ENCODE results near the gene RHBDD2.
"Not testable (repeated sequence)": the region's sequence is repeated elsewhere in the genome, so short reads cannot be mapped to it uniquely, and the experiment has no call there.

DNA sequence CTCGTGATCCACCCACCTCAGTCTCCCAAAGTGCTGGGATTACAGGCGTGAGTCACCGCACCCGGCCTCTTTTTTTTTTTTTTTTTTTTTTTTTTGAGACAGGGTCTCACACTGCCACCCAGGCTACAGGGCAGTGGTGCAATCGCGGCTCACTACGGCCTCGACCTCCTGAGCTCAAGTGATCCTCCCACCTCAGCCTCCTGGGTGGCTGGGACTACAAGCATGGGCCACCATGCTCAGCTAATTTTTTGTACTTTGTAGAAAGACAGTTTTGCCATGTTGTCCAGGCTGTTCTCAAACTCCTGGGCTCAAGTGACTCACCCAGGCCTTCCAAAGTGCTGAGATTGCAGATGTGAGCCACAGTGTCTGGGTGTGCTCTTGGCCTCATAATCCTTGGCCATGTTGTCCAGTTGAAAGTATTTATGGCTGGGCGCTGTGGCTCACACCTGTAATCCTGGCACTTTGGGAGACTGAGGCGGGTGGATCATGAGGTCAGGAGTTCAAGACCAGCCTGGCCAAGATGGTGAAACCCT, 24.0 kb upstream of the RHBDD2 start:
- not testable (repeated sequence) for TF ChIP-seq MIER1 (IDR thresholded peaks at IDR 0.05; ENCODE audit: low read depth); MLLT1 (IDR thresholded peaks at IDR 0.05); CHD1 (IDR thresholded peaks at IDR 0.05; ENCODE audit: low read length); KLF10 (CRISPR knock-in tag; IDR thresholded peaks at IDR 0.05); FOXK1 (CRISPR knock-in tag; IDR thresholded peaks at IDR 0.05; ENCODE audit: borderline replicate concordance); CTCF (IDR thresholded peaks at IDR 0.05 in 2 of 3, conservative IDR thresholded peaks at IDR 0.05 in 1 of 3; ENCODE audit: insufficient read depth in 2 of 3, low read depth in 1 of 3, low read length in 3 of 3); TEAD4 (IDR thresholded peaks at IDR 0.05; ENCODE audit: low read length); TEAD4 (CRISPR knock-in tag; IDR thresholded peaks at IDR 0.05; ENCODE audit: borderline replicate concordance); HDAC2 (IDR thresholded peaks at IDR 0.05); ZNF449 (CRISPR knock-in tag; IDR thresholded peaks at IDR 0.05); POLR2AphosphoS5 (IDR thresholded peaks at IDR 0.05; ENCODE audit: control insufficient read depth, insufficient read depth, low read depth, low read length)

Measured in K562 (cell line).